NCI-H2081 treated with DMSO at 0.1 percent for 48 hours (cell line): ENCODE data around the gene OTUD3.
"Not testable (repeated sequence)": the region's sequence is repeated elsewhere in the genome, so short reads cannot be mapped to it uniquely, and the experiment has no call there.

Experiments
- DNase-seq: peaks from one replicate; lab custom pipeline; 2025; lab: John Stamatoyannopoulos, UW

The OTUD3 gene

DNA sequence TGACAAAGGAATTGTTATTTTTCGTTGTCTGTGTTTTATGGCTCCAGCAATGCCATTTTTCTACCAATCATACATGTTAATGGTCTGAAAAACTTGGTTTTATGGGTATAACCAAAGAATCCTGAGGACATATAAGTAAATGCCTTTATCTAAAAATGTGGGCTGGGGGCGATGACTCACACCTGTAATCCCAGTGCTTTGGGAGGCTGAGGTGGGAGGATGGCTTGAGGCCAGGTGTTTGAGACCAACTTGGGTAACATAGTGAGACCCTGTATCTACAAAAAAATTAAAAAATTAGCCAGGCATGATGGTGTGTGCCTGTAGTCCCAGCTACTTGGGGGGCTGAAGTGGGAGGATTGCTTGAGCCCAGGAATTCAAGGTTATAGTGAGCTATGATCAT, 12.7 kb upstream of the OTUD3 start:
- DNase-seq, result not testable (repeated sequence)

DNA sequence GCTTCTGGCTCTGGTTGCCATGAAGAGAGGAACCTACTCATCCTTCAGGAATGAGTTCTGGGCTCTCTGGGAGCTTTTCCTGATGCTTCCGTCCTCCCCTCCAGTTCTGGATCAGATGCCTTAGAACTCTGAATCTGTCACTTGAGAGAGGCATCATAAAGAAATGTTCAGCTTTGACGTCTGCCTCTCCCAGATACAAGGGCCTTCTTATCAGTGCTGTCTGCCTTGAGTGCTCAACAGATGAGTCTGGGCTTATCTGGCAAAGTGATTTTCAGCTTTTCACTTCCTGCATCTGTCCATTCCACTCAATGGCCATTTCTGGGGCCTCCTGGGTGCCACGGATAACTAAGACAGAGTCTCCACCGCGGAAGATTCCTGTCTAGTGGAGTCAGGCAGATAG, 12.3 kb upstream of the OTUD3 start:
- no peak for DNase-seq

GRCh38 chr1:19872190-19872589, 10.0 kb upstream of the OTUD3 start:
- DNase-seq, result peak; percentile 70

GRCh38 chr1:19877181-19877750, 4.9 kb upstream of the OTUD3 start:
- DNase-seq, result no peak

- no peak for DNase-seq
These were observed 4.2 kb upstream of the OTUD3 start for GRCh38 chr1:19877821-19878636.

DNA sequence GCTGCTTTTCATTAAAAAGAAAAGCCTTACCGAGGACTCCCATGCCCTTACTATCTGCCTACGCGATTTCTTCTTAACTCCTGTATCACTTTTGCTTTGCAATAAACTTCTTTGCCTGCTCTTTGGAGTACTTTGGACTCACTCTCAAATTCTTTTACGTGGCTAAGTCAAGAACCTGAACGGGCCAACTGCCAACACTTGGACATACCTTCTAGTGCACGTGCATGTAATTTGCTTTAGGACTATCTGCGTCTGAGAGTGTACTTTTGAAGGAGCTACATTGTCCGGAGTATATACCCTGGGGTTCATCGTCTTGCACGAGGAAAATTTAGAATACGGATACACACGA, 3.6 kb upstream of the OTUD3 start:
- no peak for DNase-seq

GRCh38 chr1:19879227-19879626, 3.0 kb upstream of the OTUD3 start:
- DNase-seq, result no peak

GRCh38 chr1:19879661-19880060, 2.5 kb upstream of the OTUD3 start:
- no peak for DNase-seq

DNA sequence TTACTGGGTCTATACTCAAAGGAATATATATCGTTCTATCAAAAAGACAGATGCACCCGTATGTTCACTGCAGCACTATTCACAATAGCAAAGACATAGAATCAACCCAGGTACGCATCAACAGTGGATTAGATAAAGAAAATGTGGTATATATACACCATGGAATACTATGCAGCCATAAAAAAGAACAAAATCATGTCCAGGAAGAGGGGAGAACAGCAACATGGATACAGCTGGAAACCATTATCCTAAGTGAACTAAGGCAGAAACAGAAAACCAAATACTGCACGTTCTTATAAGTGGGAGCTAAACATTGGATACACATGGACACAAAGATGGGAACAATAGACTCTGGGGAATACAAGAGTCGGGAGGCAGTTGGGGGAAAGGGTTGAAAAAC, 1.4 kb upstream of the OTUD3 start:
- DNase-seq, result not testable (repeated sequence)

DNA sequence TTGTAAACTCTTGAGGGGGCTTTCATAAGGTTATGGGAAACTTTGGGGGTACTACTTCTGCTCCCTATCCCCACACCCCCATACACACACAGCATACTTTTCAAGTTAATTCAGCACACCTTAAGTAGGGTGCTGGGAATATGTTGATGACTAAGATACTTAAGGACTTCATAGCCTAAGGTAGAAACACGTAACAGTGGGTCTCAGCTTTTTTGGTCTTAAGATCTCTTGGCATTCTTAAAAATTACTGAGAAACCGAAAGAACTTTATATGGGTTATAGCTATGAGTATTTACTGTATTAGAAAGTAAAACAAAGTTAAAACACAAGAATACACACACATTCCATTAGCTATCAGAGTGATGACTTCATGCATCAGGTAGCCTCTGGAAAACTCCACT, 2.1 kb downstream of the OTUD3 start:
- no peak for DNase-seq

DNA sequence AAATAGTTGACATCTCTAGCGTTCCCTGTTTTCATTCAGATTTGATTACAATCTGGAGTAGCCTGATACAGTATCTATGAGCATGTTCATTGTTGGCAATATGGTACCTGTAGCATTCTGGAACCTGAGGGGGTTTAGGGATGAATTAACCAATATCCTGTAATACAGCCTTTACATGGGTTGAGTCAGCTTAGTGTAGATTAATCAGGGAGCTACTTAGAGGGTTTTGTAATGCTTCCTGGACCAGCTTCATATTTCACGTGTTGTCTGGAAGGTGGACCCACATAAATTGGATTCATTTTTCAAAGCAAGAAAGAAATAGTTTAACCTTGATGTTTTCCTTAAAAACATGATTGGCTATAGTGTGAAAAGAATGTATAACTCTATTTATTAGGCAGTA, 3.6 kb downstream of the OTUD3 start:
- DNase-seq, result no peak

DNA sequence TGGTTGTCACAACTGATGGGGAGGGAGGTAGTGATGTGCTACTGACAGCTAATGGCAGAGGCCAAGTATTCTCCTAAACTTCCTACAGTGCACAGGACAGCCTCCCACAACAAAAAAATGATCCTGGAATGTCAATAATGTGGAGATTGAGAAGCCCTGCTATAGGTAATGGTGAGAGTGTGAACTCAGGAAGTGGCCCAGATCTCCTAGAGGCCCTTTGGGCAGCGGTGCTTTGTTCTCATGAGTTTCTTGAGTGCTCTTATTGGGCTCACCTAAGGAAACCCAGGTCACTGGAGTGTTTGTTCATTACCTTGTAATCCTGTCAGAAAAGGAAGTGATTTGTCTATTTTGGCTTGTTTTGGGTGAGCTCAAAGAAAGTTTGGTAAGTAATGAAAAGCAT, 5.9 kb downstream of the OTUD3 start:
- no peak for DNase-seq

DNA sequence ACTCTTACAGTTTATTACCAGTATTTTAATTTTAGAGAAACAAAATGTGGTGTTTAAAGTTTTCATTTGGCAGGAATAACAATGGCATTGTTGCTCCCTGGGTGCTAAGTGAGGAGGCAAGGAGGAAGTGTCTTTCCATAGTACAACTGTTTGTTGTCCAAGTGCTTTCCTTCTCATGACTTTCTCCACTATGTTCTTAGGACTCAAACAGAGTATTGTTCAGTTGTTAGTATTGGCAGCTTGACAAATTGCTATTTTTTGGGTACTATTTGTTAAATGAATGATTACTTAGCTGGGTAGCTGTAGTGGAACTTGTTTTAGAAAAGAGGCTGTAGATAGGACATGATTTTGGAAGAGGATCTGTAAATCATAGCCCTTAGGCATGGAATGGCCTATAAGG, 7.5 kb downstream of the OTUD3 start:
- no peak for DNase-seq

DNA sequence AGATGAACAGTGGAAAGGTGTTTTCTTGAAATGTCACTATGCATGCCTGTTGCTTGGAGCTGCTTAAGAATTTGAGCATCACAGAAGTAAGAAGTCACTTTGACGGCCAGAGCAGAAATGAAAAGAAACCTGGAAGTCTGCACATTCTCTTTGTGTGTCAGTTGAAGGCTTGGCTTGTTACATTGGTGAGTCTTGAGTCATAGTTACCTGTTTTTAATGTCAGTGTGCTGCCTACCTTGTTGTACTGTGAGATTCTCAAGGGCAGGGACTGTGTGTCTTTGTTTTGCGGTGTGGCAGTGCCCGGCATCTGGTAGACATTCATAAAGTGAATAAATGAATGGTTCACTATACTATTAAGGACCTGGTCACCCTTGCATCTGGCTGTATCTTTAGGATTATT, 9.9 kb downstream of the OTUD3 start:
- no peak for DNase-seq

DNA sequence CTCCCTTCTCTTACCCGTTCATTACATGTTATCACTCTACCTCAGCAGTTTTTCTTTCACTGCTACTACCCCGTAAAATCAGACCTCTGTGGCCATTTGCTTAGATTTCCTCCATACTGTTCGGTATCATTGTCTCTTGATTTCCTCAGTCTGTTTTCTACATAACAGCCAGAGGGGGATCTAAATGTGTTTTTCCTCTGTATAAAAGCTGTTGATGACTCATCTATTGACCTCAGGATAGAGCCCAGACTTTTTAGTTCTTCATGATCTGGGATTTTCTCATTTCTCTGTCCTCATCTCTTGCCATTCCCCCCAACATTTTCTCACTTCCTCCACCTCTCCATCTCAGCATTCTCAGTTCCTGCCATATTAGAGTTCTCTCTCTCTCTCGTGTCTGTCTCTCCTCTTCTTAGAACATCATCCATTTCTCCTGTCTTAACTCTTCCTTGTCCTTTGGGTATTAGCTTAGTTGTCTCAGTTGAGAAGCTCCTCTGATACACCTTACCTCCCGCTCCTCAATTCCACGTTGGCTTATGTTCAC, 10.5 kb downstream of the OTUD3 start:
- no peak for DNase-seq

DNA sequence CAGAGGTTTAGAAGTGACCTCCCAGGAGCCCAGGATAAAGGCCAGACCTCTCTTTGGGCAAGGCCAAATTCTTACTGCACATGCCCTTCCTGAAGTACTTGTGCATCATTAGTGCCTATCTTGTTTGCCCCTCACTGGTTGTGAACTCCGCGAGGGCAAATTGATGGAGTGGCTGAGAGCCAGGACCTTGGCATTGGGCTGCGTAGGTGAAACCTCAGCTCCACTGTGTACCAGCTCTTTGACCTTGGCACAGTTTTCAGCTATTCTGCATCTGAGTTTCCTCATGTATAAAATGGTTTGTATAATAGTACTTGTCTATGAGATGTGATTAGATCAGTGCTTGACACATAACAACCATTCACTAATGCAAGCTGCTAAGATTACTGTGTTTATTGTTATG, 11.5 kb downstream of the OTUD3 start:
- no peak for DNase-seq

DNA sequence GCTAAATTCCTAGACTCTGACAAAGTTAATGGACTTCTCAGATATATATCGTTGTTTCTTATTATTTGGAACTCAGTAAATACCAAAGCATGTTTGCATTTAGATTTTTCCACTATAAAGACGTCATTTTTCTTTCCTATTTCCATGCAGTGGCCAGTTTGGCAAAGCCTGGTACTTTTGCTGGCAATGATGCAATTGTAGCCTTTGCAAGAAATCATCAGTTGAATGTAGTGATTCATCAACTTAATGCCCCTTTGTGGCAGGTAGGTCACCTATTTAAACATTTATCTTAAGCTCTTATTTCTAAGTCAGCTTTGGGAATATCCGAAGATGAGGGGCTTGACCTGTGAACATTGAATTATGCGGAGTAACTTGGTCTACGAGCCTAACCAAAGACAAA, 12.0 kb downstream of the OTUD3 start:
- DNase-seq, result no peak

DNA sequence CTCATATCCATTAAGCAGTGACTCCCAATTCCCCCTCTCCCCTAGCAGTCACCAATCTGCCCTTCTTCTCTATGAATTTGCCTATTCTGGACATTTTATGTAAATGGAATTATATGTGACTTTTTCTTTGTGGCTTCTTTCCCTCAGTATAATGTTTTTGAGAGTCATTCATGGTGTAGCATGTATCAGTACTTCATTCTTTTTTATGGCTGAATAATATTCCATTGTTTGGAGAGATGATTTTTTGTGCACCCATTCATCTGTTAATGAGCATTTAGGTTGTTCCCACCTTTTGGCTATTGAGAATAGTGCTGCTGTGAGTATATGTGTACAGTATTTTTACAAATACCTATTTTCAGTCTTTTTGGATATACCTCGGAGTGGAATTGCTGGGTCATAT, 19.5 kb downstream of the OTUD3 start:
- DNase-seq, result no peak

DNA sequence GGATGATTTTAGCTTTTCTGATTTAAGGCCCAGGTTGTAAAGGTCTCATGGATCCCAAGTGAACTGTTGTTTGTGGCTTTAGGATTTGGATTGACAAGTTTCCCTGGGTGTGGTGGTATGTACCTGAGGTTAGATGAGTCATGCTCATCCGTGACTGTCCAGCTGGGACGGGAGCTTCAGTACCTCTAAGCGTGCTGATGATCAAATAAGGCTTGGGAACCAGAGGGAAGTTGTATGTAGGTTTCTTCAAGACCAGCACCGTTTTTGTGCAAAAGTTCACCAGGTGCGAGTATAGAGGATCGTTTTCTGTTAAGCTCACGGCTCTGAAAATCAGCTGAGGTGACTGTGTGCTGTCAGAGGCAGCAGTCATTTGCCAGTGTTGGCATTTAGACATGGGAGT, 21.4 kb downstream of the OTUD3 start:
- no peak for DNase-seq

- DNase-seq, result no peak
These were observed 25.3 kb downstream of the OTUD3 start for GRCh38 chr1:19907456-19907855.

GRCh38 chr1:19909392-19909791, 27.2 kb downstream of the OTUD3 start:
- DNase-seq, result no peak

- no peak for DNase-seq
These were observed 27.8 kb downstream of the OTUD3 start for GRCh38 chr1:19909971-19910370.

GRCh38 chr1:19910650-19911049, 28.5 kb downstream of the OTUD3 start:
- no peak for DNase-seq

- peak; percentile 19 for DNase-seq
These were observed 35.9 kb downstream of the OTUD3 start for GRCh38 chr1:19918057-19918456.
